Mesenchymal stem cell (in vitro differentiated cells and primary cell): ENCODE measurements around the gene LILRB1.

ENCODE experiments used
- DNase-seq: peaks from one replicate; pipeline ENCODE4 v3.0.0-alpha.2; 2013
- H2AFZ ChIP-seq: one replicate; pipeline ENCODE4 v1.6.1; 2013; ENCODE audit warnings: low read depth, mild to moderate bottlenecking, control low read depth, inconsistent platforms, low read length, moderate library complexity
- H2AK5ac ChIP-seq: 2 replicates; pipeline ENCODE4 v1.6.1; 2013; ENCODE audit warnings: low read length, moderate library complexity, mild to moderate bottlenecking, inconsistent platforms; ENCODE audit not compliant: severe bottlenecking
- H2BK120ac ChIP-seq: one replicate; pipeline ENCODE4 v1.6.1; 2013; ENCODE audit warnings: low read depth, mild to moderate bottlenecking, inconsistent platforms, low read length, moderate library complexity
- H2BK12ac ChIP-seq, 2 experiments: one replicate each; pipeline ENCODE4 v1.6.1; 2013; ENCODE audit warnings: inconsistent platforms in 2 of 2, low read length in 2 of 2, mild to moderate bottlenecking in 2 of 2, moderate library complexity in 2 of 2, control low read depth in 1 of 2
- H2BK15ac ChIP-seq: one replicate; pipeline ENCODE4 v1.6.1; 2013; ENCODE audit warnings: mild to moderate bottlenecking, low read depth, inconsistent platforms; ENCODE audit not compliant: poor library complexity, severe bottlenecking
- H2BK5ac ChIP-seq: 2 replicates; pipeline ENCODE4 v1.6.1; 2013; ENCODE audit warnings: low read depth, mild to moderate bottlenecking, low read length, control low read depth, inconsistent platforms; ENCODE audit not compliant: poor library complexity, severe bottlenecking
- H3K14ac ChIP-seq, 2 experiments: one replicate each; pipeline ENCODE4 v1.6.1; 2013; ENCODE audit warnings: inconsistent platforms in 2 of 2, low read length in 2 of 2, control low read depth in 1 of 2, mild to moderate bottlenecking in 1 of 2, moderate library complexity in 1 of 2
- H3K18ac ChIP-seq, 2 experiments: one replicate each; pipeline ENCODE4 v1.6.1; 2013; ENCODE audit warnings: inconsistent platforms in 2 of 2, low read length in 2 of 2, control low read depth in 1 of 2, low read depth in 1 of 2, mild to moderate bottlenecking in 1 of 2
- H3K23ac ChIP-seq, 2 experiments: one replicate each; pipeline ENCODE4 v1.6.1; 2013; ENCODE audit warnings: inconsistent platforms in 2 of 2, low read length in 2 of 2, mild to moderate bottlenecking in 2 of 2, moderate library complexity in 2 of 2, control low read depth in 1 of 2
- H3K27ac ChIP-seq: 2 replicates; pipeline ENCODE4 v1.5.1; 2013; ENCODE audit warnings: mild to moderate bottlenecking, moderate library complexity, low read length, control low read depth, inconsistent platforms; ENCODE audit not compliant: poor library complexity, severe bottlenecking
- H3K27me3 ChIP-seq, 2 experiments: 2 replicates each; pipeline versions ENCODE4 v1.6.1 to v1.7.0; 2013; ENCODE audit warnings: low read length in 2 of 2, mild to moderate bottlenecking in 2 of 2, moderate library complexity in 2 of 2, control low read depth in 1 of 2, inconsistent platforms in 1 of 2; ENCODE audit not compliant: control insufficient read depth in 1 of 2, insufficient read depth in 1 of 2
- H3K36me3 ChIP-seq, 2 experiments: 2 replicates each; pipeline versions ENCODE4 v1.6.1 to v1.7.0; 2013; ENCODE audit warnings: low read length in 2 of 2, control low read depth in 1 of 2, inconsistent platforms in 1 of 2, low read depth in 1 of 2, mild to moderate bottlenecking in 1 of 2; ENCODE audit not compliant: insufficient read depth in 2 of 2, control insufficient read depth in 1 of 2
- H3K4ac ChIP-seq, 2 experiments: one replicate each; pipeline ENCODE4 v1.6.1; 2013; ENCODE audit warnings: inconsistent platforms in 2 of 2, low read length in 2 of 2, mild to moderate bottlenecking in 2 of 2, moderate library complexity in 2 of 2, control low read depth in 1 of 2, low read depth in 1 of 2
- H3K4me1 ChIP-seq: 2 replicates; pipeline ENCODE4 v1.6.1; 2013; ENCODE audit warnings: low read depth, low read length, control low read depth; ENCODE audit not compliant: control insufficient read depth, insufficient read depth
- H3K4me2 ChIP-seq: 2 replicates; pipeline ENCODE4 v1.6.1; 2013; ENCODE audit warnings: low read length, mild to moderate bottlenecking, inconsistent platforms; ENCODE audit not compliant: poor library complexity, severe bottlenecking
- H3K4me3 ChIP-seq, 2 experiments: 2 replicates each; pipeline versions ENCODE4 v1.5.1 to v1.7.0; 2013; ENCODE audit warnings: low read length in 2 of 2, mild to moderate bottlenecking in 2 of 2, control low read depth in 1 of 2, low read depth in 1 of 2; ENCODE audit not compliant: insufficient read depth in 1 of 2
- H3K79me1 ChIP-seq: replicated peaks from 2 replicates; pipeline ENCODE4 v1.6.1; 2013; ENCODE audit warnings: mild to moderate bottlenecking, control low read depth, low read length, inconsistent platforms; ENCODE audit not compliant: poor library complexity, severe bottlenecking
- H3K9ac ChIP-seq: 2 replicates; pipeline ENCODE4 v1.7.0; 2013; ENCODE audit warnings: mild to moderate bottlenecking, low read length, moderate library complexity
- H3K9me3 ChIP-seq: 2 replicates; pipeline ENCODE4 v1.7.0; 2013; ENCODE audit warnings: mild to moderate bottlenecking, low read length; ENCODE audit not compliant: control insufficient read depth
- H4K8ac ChIP-seq: one replicate; pipeline ENCODE4 v1.6.1; 2013; ENCODE audit warnings: inconsistent platforms, mild to moderate bottlenecking, low read length, moderate library complexity
- H4K91ac ChIP-seq: one replicate; pipeline ENCODE4 v1.6.1; 2013; ENCODE audit warnings: mild to moderate bottlenecking, low read length, inconsistent platforms
- WGBS: methylation state at CpG from one replicate; pipeline ENCODE4 v1.1.7; 2013; ENCODE audit warnings: mixed read lengths; 5-methylcytosine and 5-hydroxymethylcytosine counted together

LILRB1 gene

DNA sequence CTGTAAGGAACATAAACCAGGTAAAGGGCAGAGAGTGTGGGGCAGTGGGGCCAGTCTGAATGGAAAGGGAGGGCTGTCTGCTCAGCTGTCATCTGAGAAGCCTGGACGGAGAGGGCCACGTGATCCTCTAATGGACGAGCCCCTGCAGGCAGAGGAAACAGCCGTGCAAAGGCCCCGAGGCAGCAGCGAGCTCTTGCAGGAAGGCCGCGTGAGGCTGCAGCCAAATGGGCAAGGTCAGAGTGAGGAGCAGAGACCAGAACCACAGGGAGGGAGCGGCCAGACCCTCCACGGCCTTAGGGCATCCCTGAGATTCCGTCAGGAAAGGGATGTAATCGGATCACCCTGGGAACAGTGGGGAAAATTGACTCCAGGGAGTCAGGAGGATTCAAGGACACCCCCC is 36.9 kb downstream of the LILRB1 start:
- 74% methylated on average over 8 of the region's 12 CpGs for WGBS
- Histone ChIP-seq H2AK5ac (no peak overlapping the region), H3K27me3 (no peaks in the 10 kb centered on the region), H3K18ac (no peak overlapping the region), H3K4me2 (no peak overlapping the region), H3K9me3 (no peaks in the 10 kb centered on the region), H2BK5ac (no peak overlapping the region), H3K79me1 (no peaks in the 10 kb centered on the region), H3K4ac (no peak overlapping the region), H2BK12ac (no peak overlapping the region), H3K36me3 (no peaks in the 10 kb centered on the region), H3K27ac (no peak overlapping the region), H4K8ac (no peak overlapping the region), H3K9ac (no peak overlapping the region), H3K23ac (no peak overlapping the region), H4K91ac (no peak overlapping the region), H3K4me1 (no peaks in the 10 kb centered on the region), H2BK120ac (no peak overlapping the region), H2AFZ (no peak overlapping the region), H3K4me3 (no peak overlapping the region), H2BK15ac (no peak overlapping the region), H3K14ac (no peak overlapping the region)
- DNase-seq, result no peak

- no peak overlapping the region for H2AK5ac ChIP-seq
- H3K23ac ChIP-seq, result no peak overlapping the region
- no peak overlapping the region for H3K14ac ChIP-seq
- no peaks in the 10 kb centered on the region for H3K4me1 ChIP-seq
- no peak overlapping the region for H3K4ac ChIP-seq
- H3K27me3 ChIP-seq, result no peaks in the 10 kb centered on the region
- DNase-seq, result no peak
- H4K8ac ChIP-seq, result no peak overlapping the region
- H3K36me3 ChIP-seq, result no peaks in the 10 kb centered on the region
- H3K9me3 ChIP-seq, result no peaks in the 10 kb centered on the region
- H2BK120ac ChIP-seq, result no peak overlapping the region
- H4K91ac ChIP-seq, result no peak overlapping the region
- H3K27ac ChIP-seq, result no peak overlapping the region
- H2BK15ac ChIP-seq, result no peak overlapping the region
- H3K9ac ChIP-seq, result no peak overlapping the region
- H3K18ac ChIP-seq, result no peak overlapping the region
- no peak overlapping the region for H2AFZ ChIP-seq
- no peaks in the 10 kb centered on the region for H3K79me1 ChIP-seq
- H3K4me2 ChIP-seq, result no peak overlapping the region
- no peak overlapping the region for H2BK5ac ChIP-seq
- WGBS, result no CpG with 5 or more reads among the region's 1 CpG
- H2BK12ac ChIP-seq, result no peak overlapping the region
- no peak overlapping the region for H3K4me3 ChIP-seq
Observed at GRCh38 chr19:54668353-54668752, 38.1 kb downstream of the LILRB1 start.

DNA sequence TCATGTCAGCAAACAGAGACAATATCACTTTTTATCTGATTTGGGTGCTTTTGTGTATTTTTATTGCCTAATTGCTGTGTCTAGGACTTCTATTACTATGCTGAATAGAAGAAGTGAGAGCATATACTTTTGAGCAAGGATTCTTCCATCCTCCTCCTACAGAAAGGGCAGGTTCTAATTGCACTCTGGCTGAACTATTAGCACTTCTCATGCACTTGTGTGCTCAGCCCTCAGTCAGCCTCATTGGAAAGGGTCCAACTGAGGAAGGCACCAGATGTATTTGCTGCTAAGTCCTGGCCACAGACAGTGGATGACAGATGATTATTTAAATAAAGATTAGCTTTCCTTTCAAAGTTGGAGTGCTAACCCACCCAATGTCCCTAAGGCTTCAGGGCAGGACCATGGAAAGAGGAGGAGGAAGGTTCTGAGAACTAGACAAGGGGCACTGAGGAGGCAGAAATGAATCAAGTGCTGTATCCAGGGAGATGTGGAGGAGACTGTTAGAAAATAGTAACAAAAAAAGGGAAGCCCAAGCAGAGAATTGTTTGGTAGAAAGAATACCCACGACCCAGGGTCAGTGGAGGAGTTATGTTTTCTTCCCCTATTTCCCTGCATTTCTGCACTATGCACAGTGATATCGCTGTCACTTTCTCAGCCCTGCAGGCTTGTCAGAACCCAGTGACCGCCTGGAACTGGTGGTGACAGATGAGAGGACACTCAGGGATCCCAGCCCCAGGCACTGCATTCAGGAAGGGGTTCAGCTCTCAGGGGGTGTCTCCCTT is 40.5 kb downstream of the LILRB1 start:
- H2AK5ac ChIP-seq, result no peak overlapping the region
- DNase-seq, result no peak
- no peak overlapping the region for H3K4ac ChIP-seq
- no peak overlapping the region for H2BK5ac ChIP-seq
- 36% methylated on average over 3 of the region's 3 CpGs for WGBS
- H3K23ac ChIP-seq, result no peak overlapping the region
- no peak overlapping the region for H3K14ac ChIP-seq
- no peaks in the 10 kb centered on the region for H3K79me1 ChIP-seq
- H3K4me3 ChIP-seq, result no peak overlapping the region
- H3K4me1 ChIP-seq, result no peaks in the 10 kb centered on the region
- H2AFZ ChIP-seq, result no peak overlapping the region
- H3K27me3 ChIP-seq, result no peaks in the 10 kb centered on the region
- H2BK15ac ChIP-seq, result no peak overlapping the region
- no peak overlapping the region for H4K91ac ChIP-seq
- no peak overlapping the region for H2BK120ac ChIP-seq
- no peak overlapping the region for H2BK12ac ChIP-seq
- H3K36me3 ChIP-seq, result no peaks in the 10 kb centered on the region
- H3K18ac ChIP-seq, result no peak overlapping the region
- H3K27ac ChIP-seq, result no peak overlapping the region
- no peak overlapping the region for H3K9ac ChIP-seq
- H3K4me2 ChIP-seq, result no peak overlapping the region
- no peaks in the 10 kb centered on the region for H3K9me3 ChIP-seq
- no peak overlapping the region for H4K8ac ChIP-seq

- no peak overlapping the region for H3K4me3 ChIP-seq
- no peaks in the 10 kb centered on the region for H3K79me1 ChIP-seq
- H3K14ac ChIP-seq, result no peak overlapping the region
- H3K4me1 ChIP-seq, result no peaks in the 10 kb centered on the region
- no peak overlapping the region for H3K18ac ChIP-seq
- H2BK5ac ChIP-seq, result no peak overlapping the region
- no peaks in the 10 kb centered on the region for H3K9me3 ChIP-seq
- no peak overlapping the region for H3K23ac ChIP-seq
- no peak overlapping the region for H2BK120ac ChIP-seq
- no peak overlapping the region for H3K27ac ChIP-seq
- no peak overlapping the region for H2AK5ac ChIP-seq
- H2BK15ac ChIP-seq, result no peak overlapping the region
- no peak overlapping the region for H2BK12ac ChIP-seq
- no peak overlapping the region for H4K91ac ChIP-seq
- WGBS, result 82% methylated on average over 1 of the region's 1 CpG
- no peak overlapping the region for H3K4me2 ChIP-seq
- H3K4ac ChIP-seq, result no peak overlapping the region
- H4K8ac ChIP-seq, result no peak overlapping the region
- H3K9ac ChIP-seq, result no peak overlapping the region
- H2AFZ ChIP-seq, result no peak overlapping the region
- DNase-seq, result no peak
- no peaks in the 10 kb centered on the region for H3K36me3 ChIP-seq
- no peaks in the 10 kb centered on the region for H3K27me3 ChIP-seq
Observed at GRCh38 chr19:54673222-54673621, 42.9 kb downstream of the LILRB1 start.
